ENCODE results near the gene THY1. TPM values are rescaled to one million over a fixed set of nuclear protein-coding genes. Genes with fewer than 3 reads are reported as not detected.

Gene THY1
- polyA plus RNA-seq, 1 experiment: 1,905 TPM

GRCh38 chr11:119373921-119374631, 48.9 kb downstream of the THY1 start:
- ChIA-PET POLR2A (no interaction called here), CTCF (interaction anchor here (0.5 to 21.4 kb wide), 38 partner anchors 9 to 807 kb away, joined by 3 to 349 read pairs (median 4); partner anchors contain the start of genes C1QTNF5 and THY1)
- peak; percentile 93 for TF ChIP-seq CTCF (IDR thresholded peaks at IDR 0.05; ENCODE audit: insufficient read depth, low read depth, low read length)
- no peaks in the 10 kb centered on the region for H3K36me3 ChIP-seq (ENCODE audit: control insufficient read depth, insufficient read depth, low read length)
- H3K27me3 ChIP-seq (ENCODE audit: control insufficient read depth, insufficient read depth, low read length): no peaks in the 10 kb centered on the region; the same call in 1 of the 2 replicates
- no peak overlapping the region for H3K4me3 ChIP-seq (ENCODE audit: low read depth, low read length)
- DNase-seq (ENCODE audit: low read depth): no peak

GRCh38 chr11:119373059-119373920, 49.7 kb downstream of the THY1 start:
- no peak for DNase-seq (ENCODE audit: low read depth)
- TF ChIP-seq CTCF (IDR thresholded peaks at IDR 0.05; ENCODE audit: insufficient read depth, low read depth, low read length): no peak
- POLR2A ChIA-PET: no interaction called here

GRCh38 chr11:119372260-119373058, 50.5 kb downstream of the THY1 start:
- no peaks in the 10 kb centered on the region; the same call in 1 of the 2 replicates for H3K27me3 ChIP-seq (ENCODE audit: control insufficient read depth, insufficient read depth, low read length)
- CTCF ChIA-PET: interaction anchor here (1.3 to 21.4 kb wide), 10 partner anchors 8 to 102 kb away, joined by 4 to 349 read pairs (median 24); partner anchors contain the start of genes C1QTNF5 and USP2
- DNase-seq (ENCODE audit: low read depth): no peak
- no peaks in the 10 kb centered on the region for H3K36me3 ChIP-seq (ENCODE audit: control insufficient read depth, insufficient read depth, low read length)
- TF ChIP-seq CTCF (IDR thresholded peaks at IDR 0.05; ENCODE audit: insufficient read depth, low read depth, low read length): no peak
- no peak overlapping the region for H3K4me3 ChIP-seq (ENCODE audit: low read depth, low read length)
- POLR2A ChIA-PET: no interaction called here

More at GRCh38 chr11:119373059-119373920, 49.7 kb downstream of the THY1 start:
- CTCF ChIA-PET: interaction anchor here (0.5 to 21.4 kb wide), 28 partner anchors 8 to 808 kb away, joined by 3 to 349 read pairs (median 4); partner anchors contain the start of gene C1QTNF5
- Histone ChIP-seq H3K27me3 (ENCODE audit: control insufficient read depth, insufficient read depth, low read length) (no peaks in the 10 kb centered on the region; the same call in 1 of the 2 replicates), H3K36me3 (ENCODE audit: control insufficient read depth, insufficient read depth, low read length) (no peaks in the 10 kb centered on the region), H3K4me3 (ENCODE audit: low read depth, low read length) (no peak overlapping the region)

- CTCF ChIA-PET: interaction anchor here (1.3 to 21.4 kb wide), 7 partner anchors 9 to 103 kb away, joined by 4 to 349 read pairs (median 58); partner anchors contain the start of genes C1QTNF5 and USP2
- Histone ChIP-seq H3K4me3 (ENCODE audit: low read depth, low read length) (no peak overlapping the region), H3K27me3 (ENCODE audit: control insufficient read depth, insufficient read depth, low read length) (no peaks in the 10 kb centered on the region; the same call in 1 of the 2 replicates), H3K36me3 (ENCODE audit: control insufficient read depth, insufficient read depth, low read length) (no peaks in the 10 kb centered on the region)
- POLR2A ChIA-PET: no interaction called here
- TF ChIP-seq CTCF (IDR thresholded peaks at IDR 0.05; ENCODE audit: insufficient read depth, low read depth, low read length): no peak
- no peak for DNase-seq (ENCODE audit: low read depth)
Measured at GRCh38 chr11:119371778-119372182, 51.2 kb downstream of the THY1 start.

Measured in BJ (cell line).